Bronchial epithelial cell (primary cell): ENCODE measurements around the gene ZNF428. TPM values are rescaled to one million over a fixed set of nuclear protein-coding genes. Genes with fewer than 3 reads are reported as not detected.

ENCODE experiments used
- DNase-seq: peaks from one replicate; pipeline ENCODE4 v3.0.0-alpha.2; 2010; ENCODE audit warnings: low read depth
- FAIRE-seq: peaks from 2 replicates; lab custom pipeline; 2011; peaks lifted over from hg19 to GRCh38; lab: Jason Lieb, UNC
- H3K27me3 ChIP-seq: 2 replicates; pipeline ENCODE4 v1.5.1; 2011; ENCODE audit warnings: low read length; ENCODE audit not compliant: control insufficient read depth, insufficient read depth
- H3K36me3 ChIP-seq: 2 replicates; pipeline ENCODE4 v1.5.1; 2011; ENCODE audit warnings: low read length; ENCODE audit not compliant: control insufficient read depth, insufficient read depth
- H3K4me3 ChIP-seq: 2 replicates; pipeline ENCODE4 v1.5.1; 2011; ENCODE audit warnings: mild to moderate bottlenecking, low read depth, low read length, control low read depth
- total RNA-seq: library from RNA; depleted of rRNA; stranded (reverse); fragments of >200 nt; gene quantifications from 2 replicates; pipeline ENCODE4 v1.2.1, GENCODE V29; 2014
- TF ChIP-seq, protein P1 (sequence below): IDR thresholded peaks from 2 replicates; pipeline ENCODE4 v1.5.1; 2011; ENCODE audit warnings: mild to moderate bottlenecking, moderate library complexity, low read length, control low read depth, inconsistent platforms; ENCODE audit not compliant: insufficient read depth, severe bottlenecking

Gene ZNF428
- total RNA-seq, 1 donor from 2014 or later: 14.5 TPM

DNA sequence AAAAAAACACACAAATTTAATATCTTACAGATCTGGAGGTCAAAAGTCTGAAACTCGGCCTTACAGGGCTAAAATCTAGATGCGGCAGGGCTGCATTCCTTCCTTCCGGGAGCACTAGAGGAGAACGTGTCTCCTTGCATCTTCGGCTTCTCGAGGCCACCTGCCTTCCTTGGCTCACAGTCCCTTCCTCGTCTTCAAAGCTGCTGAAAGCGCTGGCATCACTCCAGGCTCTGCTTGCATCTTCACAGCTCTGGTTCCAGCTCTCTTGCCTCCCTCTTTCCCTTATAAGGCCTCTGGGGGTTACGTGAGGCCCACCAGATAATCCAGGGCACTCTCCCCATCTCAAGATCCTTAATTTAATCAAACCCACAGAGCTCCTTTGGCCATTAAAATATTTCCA lies 54.6 kb downstream of the ZNF428 start:
- no peak for DNase-seq
- Histone ChIP-seq H3K27me3 (no peaks in the 10 kb centered on the region), H3K4me3 (no peak overlapping the region), H3K36me3 (peaks cover 1% of the 10 kb centered on the region)
- TF ChIP-seq, protein P1, sequence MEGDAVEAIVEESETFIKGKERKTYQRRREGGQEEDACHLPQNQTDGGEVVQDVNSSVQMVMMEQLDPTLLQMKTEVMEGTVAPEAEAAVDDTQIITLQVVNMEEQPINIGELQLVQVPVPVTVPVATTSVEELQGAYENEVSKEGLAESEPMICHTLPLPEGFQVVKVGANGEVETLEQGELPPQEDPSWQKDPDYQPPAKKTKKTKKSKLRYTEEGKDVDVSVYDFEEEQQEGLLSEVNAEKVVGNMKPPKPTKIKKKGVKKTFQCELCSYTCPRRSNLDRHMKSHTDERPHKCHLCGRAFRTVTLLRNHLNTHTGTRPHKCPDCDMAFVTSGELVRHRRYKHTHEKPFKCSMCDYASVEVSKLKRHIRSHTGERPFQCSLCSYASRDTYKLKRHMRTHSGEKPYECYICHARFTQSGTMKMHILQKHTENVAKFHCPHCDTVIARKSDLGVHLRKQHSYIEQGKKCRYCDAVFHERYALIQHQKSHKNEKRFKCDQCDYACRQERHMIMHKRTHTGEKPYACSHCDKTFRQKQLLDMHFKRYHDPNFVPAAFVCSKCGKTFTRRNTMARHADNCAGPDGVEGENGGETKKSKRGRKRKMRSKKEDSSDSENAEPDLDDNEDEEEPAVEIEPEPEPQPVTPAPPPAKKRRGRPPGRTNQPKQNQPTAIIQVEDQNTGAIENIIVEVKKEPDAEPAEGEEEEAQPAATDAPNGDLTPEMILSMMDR: no peak
- no peak for FAIRE-seq

DNA sequence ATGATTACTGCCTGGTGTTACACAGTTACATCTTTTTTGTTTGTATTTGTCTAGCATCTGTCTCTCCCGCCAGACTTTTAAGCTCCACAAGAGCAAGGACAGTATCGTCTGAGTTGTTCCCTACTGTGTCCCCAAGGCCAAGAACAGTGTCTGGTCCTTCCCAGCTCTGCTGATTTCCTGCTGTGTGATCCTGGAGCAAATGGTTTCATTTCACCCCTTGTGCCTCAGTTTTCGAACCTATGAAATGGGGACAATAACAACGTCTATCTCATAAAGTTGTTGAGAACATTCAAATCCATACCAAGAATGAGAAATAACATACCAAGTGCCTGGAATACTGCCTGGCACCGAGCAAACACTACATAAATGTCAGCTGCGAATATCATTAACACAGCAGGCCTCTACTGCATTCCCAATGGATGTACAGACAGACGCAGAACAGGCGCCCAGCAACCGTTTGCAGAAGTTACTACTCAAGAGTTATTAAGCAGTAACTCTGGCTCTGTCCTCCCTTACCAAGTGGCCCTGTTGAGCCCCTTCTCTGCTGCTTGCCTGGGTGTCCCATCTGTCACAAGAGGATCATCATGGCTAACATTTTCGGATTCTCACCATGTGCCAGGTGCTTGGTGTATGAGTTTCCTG lies 55.5 kb downstream of the ZNF428 start:
- DNase-seq (no peak), FAIRE-seq (peak; percentile 40)

DNA sequence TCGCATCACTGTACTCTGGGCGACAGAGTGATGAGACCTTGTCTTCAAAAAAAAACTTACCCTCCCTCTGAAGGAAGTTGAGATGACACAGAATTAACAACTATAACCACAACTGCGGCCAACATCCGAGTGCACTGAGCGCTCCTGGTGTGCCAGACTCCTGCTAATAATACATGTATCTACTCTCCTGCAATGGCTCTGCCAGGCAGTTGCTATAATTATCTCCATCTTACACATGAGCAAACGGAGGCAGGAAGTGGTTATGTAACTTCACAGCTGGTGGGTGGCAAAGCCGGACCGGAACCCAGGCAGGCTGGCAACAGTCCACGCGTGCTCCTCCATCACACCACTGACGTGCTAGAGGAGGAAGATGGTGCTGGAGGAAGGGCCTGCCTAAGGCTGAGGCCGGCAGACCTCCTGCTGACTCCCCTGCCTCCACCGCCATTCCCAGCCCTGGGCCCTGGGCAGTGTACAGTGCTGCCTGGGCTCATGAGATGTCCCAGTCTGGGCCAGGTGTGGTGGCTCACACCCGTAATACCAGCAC lies 56.7 kb downstream of the ZNF428 start:
- no peak for FAIRE-seq
- Histone ChIP-seq H3K36me3 (peaks cover 1% of the 10 kb centered on the region), H3K4me3 (no peak overlapping the region), H3K27me3 (no peaks in the 10 kb centered on the region)
- DNase-seq: peak; percentile 41
- TF ChIP-seq, protein P1: no peak

More for the DNA sequence above, 55.5 kb downstream of the ZNF428 start:
- Histone ChIP-seq H3K27me3 (no peaks in the 10 kb centered on the region), H3K4me3 (no peak overlapping the region), H3K36me3 (peaks cover 1% of the 10 kb centered on the region)
- TF ChIP-seq, protein P1: no peak

DNA sequence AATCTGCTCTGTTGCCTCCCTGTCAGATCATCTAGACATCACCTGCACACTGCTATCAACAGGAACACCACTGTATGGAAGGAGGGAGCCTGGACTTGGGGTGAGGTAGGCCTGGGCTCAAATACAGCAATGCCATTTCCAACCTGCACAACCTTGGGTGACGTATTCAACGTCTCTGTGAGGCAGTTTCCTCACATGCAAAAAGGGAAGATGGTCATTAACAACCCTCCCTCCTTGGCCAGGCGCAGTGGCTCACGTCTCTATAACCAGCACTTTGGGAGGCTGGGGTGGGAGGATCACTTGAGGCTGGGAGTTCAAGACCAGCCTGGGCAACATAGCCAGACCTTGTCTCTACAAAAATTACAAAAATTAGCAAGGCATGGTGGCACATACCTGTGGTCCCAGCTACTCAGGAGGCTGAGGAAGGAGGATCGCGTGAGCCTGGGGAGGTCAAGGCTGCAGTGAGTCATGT lies 57.2 kb downstream of the ZNF428 start:
- FAIRE-seq (no peak), DNase-seq (no peak)
- Histone ChIP-seq H3K27me3 (no peaks in the 10 kb centered on the region), H3K4me3 (no peak overlapping the region), H3K36me3 (peaks cover 1% of the 10 kb centered on the region)
- TF ChIP-seq, protein P1: no peak

DNA sequence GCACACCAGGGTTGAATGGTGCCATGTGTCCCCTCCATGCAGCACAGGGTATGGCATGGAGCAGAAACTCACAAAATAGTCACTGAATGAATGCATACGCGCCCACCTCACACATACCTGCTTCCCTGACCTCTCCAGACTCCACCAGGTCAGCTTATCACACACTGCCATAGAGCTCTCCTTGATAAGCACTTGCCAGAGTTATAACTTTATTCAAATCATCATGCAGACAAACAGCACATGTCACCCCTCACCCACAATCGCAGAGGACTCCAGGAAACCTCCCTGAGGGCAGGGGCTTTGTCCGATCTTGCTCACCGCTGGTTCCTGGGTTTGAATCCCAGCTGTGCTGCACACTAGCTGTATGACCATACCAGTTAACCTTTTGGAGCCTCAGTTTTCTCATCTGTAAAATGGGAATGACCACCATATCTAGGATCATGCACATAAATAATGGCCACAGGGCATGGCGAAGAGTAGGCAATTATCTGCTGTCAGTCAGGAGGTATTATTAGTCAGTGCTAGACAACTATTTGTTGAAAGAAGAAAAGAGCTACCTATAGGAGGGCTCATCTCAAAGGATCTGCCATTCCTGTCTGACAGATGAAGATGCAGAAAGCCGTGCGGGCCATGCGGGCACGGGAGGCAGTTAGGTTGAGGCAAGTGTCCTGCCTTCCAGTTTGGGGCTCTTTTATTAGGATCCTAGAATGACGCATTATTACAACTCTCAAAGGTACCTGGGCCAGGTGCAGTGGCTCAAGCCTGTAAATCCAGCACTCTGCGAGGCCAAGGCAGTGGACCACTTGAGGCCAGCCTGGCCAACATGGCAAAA lies 58.1 kb downstream of the ZNF428 start:
- H3K27me3 ChIP-seq: no peaks in the 10 kb centered on the region
- DNase-seq (no peak), FAIRE-seq (no peak)
- TF ChIP-seq, protein P1: no peak
- peaks cover 1% of the 10 kb centered on the region for H3K36me3 ChIP-seq
- no peak overlapping the region for H3K4me3 ChIP-seq
